ENCODE measurements around the gene PSMG4. TPM values are rescaled to one million over a fixed set of nuclear protein-coding genes. Genes with fewer than 3 reads are reported as not detected.

PSMG4 gene
- total and polyA plus RNA-seq, 10 of the 15 experiments (the other 5 are each of a cell fraction or from before 2014, with no cell fraction given) = 7.1 to 62.6 (median 29.8) TPM

GRCh38 chr6:3280866-3281465 is 22.2 kb downstream of the PSMG4 start:
- Histone ChIP-seq H3K4me3 (no peak overlapping the region), H3K27ac (ENCODE audit: control insufficient read depth, insufficient read depth) (no peak overlapping the region), H3K27me3 (replicated peaks in 1 of 2; ENCODE audit: control insufficient read depth in 2 of 2, insufficient read depth in 2 of 2, low read length in 1 of 2) (no peaks in the 10 kb centered on the region), H3K4me1 (ENCODE audit: control insufficient read depth, insufficient read depth, low read length) (no peaks in the 10 kb centered on the region), H2AFZ (ENCODE audit: control insufficient read depth, low read depth, low read length) (no peak overlapping the region), H4K20me1 (ENCODE audit: control insufficient read depth, insufficient read depth) (no peaks in the 10 kb centered on the region), H3K9me3 (replicated peaks; ENCODE audit: control insufficient read depth, insufficient read depth, low read length) (no peaks in the 10 kb centered on the region), H3K4me2 (ENCODE audit: control insufficient read depth, insufficient read depth) (no peak overlapping the region), H3K36me3 (ENCODE audit: control insufficient read depth in 2 of 2, insufficient read depth in 2 of 2, low read length in 1 of 2) (no peaks in the 10 kb centered on the region; a peak in 1 of 4 replicates), H3K9ac (ENCODE audit: control insufficient read depth, insufficient read depth, low read length) (no peak overlapping the region), H3K79me2 (ENCODE audit: control insufficient read depth, insufficient read depth, low read length) (no peaks in the 10 kb centered on the region)
- SMC1A ChIA-PET (ENCODE audit: uncharacterized antibody, unreplicated experiment) = interaction anchor here (1.3 to 4.4 kb wide), 7 partner anchors 41 to 451 kb away, joined by 3 to 51 read pairs (median 6); no protein-coding TSS in a partner anchor
- no TSS peak for BruUV-seq (replicated peaks)
- FAIRE-seq (no peak), DNase-seq (ENCODE audit: low read depth, low spot score) (no peak), ATAC-seq (no peak)
- intact Hi-C loops (cut with micrococcal nuclease; ENCODE audit: unreplicated experiment) = no loop called here
- CTCF ChIA-PET = interaction anchor here (1.0 to 3.5 kb wide), 8 partner anchors 123 to 451 kb away, joined by 3 to 39 read pairs (median 8); no protein-coding TSS in a partner anchor
- POLR2A ChIA-PET = no interaction called here
- RAD21 ChIA-PET (ENCODE audit: unreplicated experiment) = interaction anchor here (0.8 to 4.3 kb wide), 8 partner anchors 44 to 450 kb away, joined by 3 to 55 read pairs (median 4); no protein-coding TSS in a partner anchor
- WGBS (ENCODE audit: insufficient coverage, insufficient replicate concordance, low lambda C conversion rate, missing lambda C conversion rate) = 90% methylated on average over 13 of the region's 14 CpGs
- in situ Hi-C loops (cut with MboI) = loop anchor here (5.0 kb wide), 1 partner anchor 451 kb away; no protein-coding TSS in a partner anchor
- TF ChIP-seq NBN (IDR thresholded peaks at IDR 0.05) (no peak), CEBPB (IDR thresholded peaks at IDR 0.05; ENCODE audit: borderline replicate concordance in 1 of 2, low read depth in 2 of 2, low read length in 2 of 2) (no peak), KDM1A (IDR thresholded peaks at IDR 0.05; ENCODE audit: borderline replicate concordance) (no peak), NR2C2 (IDR thresholded peaks at IDR 0.05; ENCODE audit: borderline replicate concordance, control insufficient read depth, insufficient read length, low read depth) (no peak), BMI1 (IDR thresholded peaks at IDR 0.05; ENCODE audit: borderline replicate concordance) (no peak), RFX5 (IDR thresholded peaks at IDR 0.05; ENCODE audit: low read depth, low read length) (no peak), SRF (IDR thresholded peaks at IDR 0.05; ENCODE audit: low read depth in 2 of 2, low read length in 2 of 2) (no peak), CHD1 (IDR thresholded peaks at IDR 0.05; ENCODE audit: low read depth, low read length) (no peak), STAT1 (conservative IDR thresholded peaks at IDR 0.05) (no peak), ZNF24 (IDR thresholded peaks at IDR 0.05) (no peak), BCLAF1 (IDR thresholded peaks at IDR 0.05) (no peak), MXI1 (IDR thresholded peaks at IDR 0.05; ENCODE audit: low read depth, low read length) (no peak), EGR1 (IDR thresholded peaks at IDR 0.05; ENCODE audit: borderline replicate concordance in 1 of 2, low read depth in 2 of 2, low read length in 2 of 2) (no peak), ZBED1 (IDR thresholded peaks at IDR 0.05; ENCODE audit: borderline replicate concordance) (no peak), ZNF592 (IDR thresholded peaks at IDR 0.05) (no peak), HDAC6 (IDR thresholded peaks at IDR 0.05; ENCODE audit: unreplicated experiment) (no peak), IRF3 (IDR thresholded peaks at IDR 0.05) (no peak)

All from GM12878 (cell line).